Globus pallidus (tissue), 1 donor: ENCODE measurements around the gene MAPK8IP1.

Source experiments
- DNase-seq: peaks from one replicate; pipeline ENCODE4 v3.0.0-alpha.2; 2015; ENCODE audit warnings: low spot score

Gene MAPK8IP1

DNA sequence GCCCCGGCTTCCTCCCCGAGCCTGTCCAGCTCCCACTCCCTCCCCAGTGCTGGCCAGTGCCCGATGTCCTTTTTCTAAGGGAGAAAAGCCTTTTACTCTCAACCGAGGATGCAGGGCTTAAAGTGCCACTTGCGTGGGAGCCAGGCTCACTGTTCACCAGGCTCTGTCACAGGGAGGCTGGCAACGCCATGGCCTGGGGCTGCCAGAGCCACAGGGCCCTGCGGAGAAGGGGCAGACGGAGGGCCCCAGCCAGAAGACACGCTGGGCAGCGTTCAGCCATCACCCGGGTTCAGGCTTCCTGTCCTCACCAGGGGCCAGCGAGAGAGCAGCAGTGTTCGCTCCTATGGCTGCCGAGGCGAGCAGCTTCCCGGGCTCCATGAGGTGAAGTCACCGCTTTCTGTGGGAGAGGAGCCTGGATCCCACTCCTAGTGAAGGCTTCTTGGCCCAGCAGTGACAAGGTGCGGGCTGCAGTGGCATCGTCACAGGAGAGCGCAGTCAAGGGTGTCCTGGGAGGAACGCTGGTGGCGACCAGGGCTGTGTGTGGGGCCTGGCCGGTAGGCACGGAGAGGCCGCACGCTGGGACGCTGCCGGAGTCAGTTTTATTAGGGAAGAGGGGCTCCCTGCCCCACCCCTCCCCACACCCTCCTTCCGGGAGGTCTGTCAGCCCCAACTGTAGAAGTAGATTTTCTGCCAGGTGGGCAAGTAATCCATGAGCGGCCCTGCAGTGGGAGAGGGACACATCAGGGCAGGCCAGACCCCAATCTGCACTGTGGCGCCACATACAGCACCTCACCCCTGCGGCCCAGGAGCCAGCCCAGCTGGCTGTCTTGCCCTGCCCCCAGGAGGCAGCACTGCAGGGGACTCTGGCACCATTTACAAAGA lies 24.4 kb downstream of the MAPK8IP1 start:
- DNase-seq: no peak

DNA sequence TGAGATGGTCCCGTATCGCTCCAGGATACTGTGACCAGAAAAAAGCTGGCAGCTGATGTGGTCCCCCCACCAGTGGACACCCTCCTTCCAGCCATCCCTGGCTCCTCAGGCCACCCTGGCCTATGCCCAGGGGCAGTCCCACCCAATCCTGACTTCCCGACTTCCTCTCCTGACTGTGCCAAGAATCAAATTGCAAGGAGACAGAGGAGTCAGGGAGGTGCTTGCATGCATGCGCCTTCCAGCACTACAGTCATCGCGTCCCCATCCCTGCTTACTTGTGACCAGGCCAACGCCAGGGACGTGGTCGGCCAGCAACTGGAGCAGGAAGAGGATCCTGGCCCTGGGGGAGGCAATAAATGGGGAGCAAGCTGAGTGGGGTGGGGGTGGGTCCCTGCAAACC lies 25.2 kb downstream of the MAPK8IP1 start:
- no peak for DNase-seq

DNA sequence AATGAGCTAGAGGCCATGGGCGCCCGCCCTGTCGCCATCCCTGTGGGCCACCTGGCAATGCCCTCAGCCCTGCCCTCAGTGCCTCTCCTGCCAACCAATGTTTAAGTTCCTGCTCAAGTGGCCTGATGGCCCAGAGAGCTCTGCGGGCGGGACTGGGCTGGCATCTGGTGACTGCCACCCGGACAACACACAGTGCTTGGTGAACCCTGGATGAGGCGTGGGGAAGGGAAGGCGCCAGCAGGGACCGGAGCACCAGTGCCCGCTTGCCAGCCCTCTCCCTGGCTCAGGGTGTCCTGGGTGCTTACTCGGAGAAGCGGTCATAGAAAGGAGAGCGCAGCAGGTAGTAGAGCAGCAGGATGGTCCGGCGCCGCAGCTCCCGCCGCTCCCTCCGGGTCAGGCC lies 28.1 kb downstream of the MAPK8IP1 start:
- DNase-seq: no peak

DNA sequence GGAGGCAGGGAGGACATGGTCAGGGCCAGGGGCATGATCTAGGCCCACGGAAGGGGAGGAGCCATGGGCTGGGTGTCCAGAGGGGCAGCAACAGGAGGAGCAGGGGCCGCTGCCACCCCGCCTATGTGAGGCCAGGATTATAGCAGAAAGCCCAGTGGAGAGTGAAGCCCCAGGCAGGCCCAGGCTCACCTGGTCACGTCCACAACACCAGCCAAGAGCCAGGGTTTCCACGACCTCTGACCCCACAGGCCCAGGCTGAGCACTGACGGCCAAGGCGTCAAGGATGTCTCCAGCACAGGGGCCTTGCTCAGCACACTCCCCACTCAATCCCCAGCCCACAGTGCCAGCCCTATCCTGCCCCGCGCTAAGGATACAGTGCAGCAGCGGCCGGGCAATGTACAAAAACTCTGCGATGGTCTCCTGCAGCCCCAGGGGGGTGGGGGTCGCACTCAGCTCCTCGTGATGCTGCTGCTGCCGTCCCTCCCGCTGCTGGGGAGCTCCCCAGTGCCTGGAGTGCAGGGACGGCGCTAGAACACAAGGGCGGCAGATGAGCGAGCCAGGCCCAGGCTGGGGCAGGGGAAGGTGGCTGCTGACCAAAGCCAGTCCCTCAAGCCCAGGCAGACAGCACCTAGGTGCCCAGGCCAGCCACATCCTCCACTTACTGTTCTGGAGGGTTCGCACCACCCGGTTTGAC lies 28.6 kb downstream of the MAPK8IP1 start:
- DNase-seq: no peak

DNA sequence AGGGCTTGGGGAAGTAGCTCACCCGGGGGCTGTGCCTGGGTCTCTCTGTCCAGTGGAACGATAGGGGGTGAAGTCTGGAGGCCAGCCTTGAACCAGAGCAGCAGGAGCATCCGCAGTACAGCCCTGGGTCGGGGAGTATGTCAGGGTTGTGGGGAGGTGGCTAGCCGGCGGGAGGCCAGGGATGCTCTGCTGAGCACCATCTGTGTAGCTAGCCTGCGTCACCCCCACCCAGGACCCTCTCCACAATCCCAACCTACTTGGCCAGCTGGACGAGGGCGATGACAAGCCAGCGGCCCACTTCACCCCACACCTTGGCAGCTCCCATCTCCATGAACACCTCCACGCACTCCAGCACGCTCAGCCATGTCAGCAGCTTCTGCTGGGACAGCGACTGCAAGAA lies 30.0 kb downstream of the MAPK8IP1 start:
- DNase-seq: no peak

DNA sequence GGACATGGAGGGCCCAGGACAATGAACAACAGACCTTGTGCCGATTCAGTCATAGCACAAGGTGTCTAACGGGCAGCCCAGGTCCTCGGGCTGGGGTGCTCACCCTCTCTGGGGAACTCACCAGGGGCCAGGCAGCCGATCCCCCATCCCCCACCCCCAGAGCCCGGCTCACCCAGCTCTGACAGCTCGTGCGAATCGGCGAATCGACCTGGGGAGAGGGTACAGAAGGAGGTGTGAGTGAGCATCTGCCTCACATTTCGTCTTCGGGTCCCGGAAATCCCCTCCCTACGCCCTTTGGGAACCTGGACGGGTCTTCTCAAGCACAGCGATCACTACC lies 31.8 kb downstream of the MAPK8IP1 start:
- no peak for DNase-seq

DNA sequence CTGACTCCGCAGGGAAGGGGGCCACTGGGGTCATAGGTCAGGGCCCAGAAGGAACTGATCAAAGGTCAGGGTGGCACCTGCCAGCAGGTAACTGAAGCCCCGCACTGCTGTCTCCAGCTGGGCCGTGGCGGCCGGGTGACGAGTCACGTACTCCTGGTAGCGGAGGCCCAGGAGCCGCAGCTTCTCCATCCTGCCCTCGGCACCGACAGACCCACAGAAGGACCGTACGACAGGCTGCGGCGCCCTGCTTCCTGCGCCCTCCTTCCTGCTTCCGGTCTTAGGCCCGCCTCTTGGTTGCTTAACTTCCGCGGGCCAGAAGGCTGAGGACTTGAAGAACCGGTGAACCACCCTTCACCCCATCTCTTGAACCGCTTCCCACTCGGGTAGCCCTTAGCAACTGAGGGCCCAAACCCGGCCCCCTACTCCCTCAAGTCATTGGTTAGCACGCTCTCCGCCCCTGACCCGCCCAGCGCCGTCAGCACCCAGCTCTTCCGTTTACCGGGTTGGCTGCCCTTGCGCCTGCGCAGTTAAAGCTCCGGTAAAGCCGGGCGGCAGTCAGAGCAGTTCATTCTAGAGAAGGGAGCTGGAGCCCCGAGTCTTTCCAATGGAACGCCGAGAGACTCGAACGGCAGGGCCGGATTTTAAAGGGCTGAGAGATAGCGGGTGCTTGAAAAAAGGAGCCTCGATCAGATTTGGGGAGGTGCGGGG lies 32.3 kb downstream of the MAPK8IP1 start, which contains the start of gene PEX16:
TSS of gene PEX16 (minus strand) at position 255 of the 708 bp plus-strand sequence. CDS start at position 189, 66 bp downstream.
- peak; percentile 97 for DNase-seq

DNA sequence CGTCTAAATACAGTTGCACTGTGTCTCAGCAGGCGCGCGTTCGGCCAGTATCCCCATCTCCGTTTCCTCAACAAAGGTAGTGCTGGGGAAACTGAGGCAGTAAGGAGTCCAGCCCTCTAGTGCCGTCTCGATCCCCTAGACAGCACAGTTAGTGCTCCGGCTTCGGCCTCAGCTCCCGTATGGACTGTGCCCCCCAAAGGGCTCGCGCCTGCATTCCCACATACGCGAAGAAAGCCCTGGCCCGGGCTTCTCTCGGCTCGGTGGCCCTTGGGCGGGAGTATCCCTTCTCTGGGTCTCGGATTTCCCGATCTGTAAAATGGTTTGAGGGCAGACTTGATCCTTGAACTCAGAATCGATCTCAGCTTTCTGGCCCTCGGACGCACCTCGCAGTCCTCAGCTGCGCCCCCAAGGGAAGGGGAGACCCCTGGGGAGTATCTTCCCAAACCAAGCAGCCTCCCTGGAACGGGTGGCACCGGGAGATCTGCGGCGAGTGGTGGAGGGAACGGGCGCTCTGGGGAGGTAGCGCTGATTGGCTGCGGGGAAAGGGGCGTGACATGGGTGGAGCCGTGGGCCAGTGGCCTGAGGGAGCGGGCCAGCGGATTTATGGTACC lies 33.0 kb downstream of the MAPK8IP1 start:
- DNase-seq: peak; percentile 85

DNA sequence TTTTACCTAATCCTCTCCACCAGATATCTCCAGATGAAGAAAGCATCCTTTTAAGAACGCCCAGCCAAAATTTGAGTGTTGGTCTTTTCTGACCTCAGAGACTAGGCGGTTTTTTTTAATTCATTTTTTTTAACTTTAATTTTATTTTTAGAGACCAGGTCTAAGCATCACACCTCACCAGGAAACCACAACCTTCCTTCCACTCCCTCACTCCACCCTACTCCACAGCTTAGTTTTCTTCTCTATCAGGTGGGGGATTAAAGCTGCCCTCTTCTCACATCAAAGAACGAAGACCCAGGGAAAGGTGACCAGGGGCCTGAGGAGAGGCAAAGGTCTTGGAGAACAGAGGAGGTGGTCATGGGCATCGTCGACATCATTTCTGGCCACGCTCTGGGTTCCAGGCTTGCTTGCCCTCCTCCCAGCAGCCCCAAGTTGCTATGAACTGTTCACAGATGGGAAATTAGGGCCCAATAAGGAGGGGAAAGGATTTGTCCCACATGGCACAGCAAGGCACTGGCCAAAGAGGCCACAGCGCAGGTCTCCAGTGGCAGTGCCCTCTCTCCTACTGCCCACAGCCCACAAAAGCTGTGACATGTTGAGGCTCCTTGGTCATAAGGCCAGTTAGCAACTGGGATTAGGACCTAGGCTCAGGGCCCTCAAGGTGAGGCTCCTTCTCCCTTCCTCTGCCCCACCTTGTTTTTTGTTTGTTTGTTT lies 33.7 kb downstream of the MAPK8IP1 start:
- DNase-seq: no peak

DNA sequence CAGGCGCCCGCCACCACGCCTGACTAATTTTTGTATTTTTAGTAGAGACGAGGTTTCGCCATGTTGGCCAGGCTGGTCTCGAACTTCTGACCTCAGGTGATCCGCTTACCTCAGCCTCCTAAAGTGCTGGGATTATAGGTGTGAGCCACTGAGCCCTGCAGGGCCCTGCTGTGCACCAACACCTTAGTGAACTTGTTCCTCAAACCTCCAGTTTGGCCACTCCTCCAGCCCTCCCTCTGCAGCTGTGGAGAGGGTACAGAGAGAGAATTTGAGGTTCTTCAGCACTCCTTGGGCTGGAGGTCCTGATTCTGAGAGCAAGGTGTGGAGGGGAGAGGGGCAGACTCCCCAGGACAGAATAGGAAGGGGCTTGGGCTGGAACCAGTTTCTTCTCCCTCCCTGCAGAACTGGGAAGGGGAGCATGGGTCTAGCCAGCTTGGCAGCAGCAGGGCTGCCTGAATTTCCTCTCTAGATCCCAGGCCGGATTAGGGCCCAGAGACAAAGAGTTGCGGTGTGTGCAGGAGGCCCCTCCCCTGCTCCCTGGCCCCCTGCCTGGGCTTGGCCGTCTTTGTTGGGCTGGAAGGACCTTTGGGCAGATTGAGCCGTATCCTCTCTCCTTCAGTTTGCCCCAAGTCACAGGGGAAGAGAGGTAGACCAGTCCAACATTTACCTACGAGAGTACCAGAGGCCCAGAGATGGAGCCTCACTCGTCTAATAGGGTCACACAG lies 34.5 kb downstream of the MAPK8IP1 start:
- no peak for DNase-seq

DNA sequence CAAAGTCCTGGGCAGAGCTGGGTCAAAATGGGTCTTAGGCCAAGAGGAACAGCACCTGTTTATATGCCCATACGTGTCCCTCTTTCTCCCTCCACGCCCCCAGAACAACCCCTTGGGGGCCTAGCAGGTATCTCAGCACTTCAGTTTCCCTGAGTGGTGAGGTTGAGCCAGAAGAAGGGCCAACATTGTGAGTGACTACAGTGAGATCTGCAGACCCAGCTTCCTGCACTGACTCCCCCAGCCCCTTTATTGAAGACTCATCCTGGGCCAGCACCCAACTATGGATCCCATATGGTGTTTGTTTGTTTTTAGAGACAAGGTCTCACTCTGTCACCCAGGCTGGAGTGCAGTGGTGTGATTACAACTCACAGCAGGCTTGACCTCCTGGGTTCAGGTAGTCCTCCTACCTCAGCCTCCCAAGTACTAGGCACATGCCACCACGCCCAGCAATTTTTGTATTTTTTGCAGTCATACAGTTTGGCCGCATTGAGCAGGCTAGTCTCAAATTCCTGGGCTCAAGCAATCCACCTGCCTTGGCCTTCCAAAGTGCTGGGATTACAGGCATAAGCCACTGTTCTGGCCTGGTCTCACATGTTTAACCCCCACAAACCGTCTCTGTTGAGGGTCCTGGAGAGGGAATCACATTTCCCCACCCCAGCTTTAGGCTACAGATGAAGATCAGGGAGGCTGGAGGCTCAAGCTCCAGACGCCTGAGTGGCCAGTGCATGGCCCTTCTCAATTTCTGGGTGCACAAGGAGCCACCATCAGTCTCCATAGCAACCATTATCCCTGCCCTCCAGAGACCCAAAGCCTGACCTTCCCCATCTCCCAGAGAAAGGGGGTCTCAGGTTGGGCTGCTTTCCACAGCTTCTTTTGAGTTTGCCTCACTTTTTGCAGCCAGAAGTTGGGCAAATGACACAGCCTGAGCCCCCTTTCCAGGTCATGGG lies 35.4 kb downstream of the MAPK8IP1 start:
- DNase-seq: no peak

DNA sequence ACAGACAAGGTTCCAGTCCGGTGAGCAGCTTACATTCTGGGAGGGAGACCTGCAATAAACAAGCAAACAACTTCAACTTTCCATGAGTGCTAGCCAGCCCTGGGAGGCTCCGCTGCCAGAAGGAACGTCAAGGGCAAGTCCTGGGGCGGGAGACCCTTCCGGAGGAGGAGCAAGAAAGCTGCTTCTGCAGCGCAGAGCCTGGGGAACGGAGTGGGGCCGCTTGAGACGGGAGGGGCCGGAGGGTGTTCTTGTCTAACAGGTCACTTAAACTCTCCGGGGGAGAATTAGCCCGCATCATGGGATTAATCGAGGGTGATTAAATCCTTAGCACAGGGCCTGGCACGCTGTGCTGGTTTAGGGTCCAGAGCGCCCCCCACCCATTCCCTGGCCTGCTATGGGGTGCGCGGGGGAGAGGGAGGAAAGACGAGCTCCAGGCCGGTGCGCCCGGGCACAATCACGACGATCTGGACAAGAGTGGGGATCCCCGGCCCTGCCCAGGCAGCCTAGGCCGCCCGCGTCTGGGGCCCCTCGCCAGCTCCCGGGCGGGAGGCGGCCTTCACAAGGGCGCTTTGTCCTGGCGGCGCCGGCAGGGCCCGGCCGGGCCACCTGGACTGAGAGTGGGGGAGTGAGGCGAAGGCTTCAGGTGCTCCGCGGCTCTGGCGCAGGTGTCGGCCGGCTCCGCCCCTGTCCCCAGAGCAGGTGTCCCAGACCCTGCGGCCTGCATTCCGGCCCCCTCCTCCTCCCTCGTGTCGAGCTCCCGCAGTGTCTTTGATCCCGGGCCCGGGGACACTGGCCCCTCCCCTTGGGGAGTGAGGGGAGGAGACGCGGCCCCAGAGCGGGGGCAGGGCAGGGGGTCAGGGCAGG lies 36.3 kb downstream of the MAPK8IP1 start:
- DNase-seq: no peak

DNA sequence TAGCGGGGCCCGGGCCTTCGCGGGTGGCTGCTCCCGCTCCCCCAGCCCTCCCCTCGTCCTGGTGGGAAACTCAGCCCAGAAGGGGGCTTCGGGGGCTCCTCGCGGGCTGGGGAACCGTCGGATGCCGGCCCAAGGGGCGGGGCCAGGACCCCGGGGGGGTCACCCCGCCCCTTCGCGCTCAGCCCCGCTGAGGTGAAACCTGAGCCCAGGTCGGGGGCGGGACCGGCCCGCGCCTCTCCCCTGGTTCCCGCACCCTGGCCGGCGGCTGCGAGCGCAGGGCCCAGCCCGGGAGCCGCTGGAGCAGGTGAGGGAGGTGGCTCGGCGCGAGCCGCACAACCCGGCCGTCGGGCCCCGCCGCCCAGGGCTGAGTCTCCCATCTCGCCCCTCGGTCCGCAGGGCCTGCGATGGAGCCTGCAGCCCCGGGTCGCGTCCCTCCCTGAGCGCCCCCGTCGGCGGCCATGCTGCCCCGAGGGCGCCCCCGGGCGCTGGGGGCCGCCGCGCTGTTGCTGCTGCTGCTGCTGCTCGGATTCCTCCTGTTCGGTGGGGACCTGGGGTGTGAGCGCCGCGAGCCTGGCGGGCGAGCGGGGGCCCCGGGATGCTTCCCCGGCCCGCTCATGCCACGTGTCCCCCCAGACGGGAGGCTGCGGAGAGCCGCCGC lies 37.1 kb downstream of the MAPK8IP1 start, which contains the start of gene LARGE2:
TSS of gene LARGE2 (plus strand) at position 232 of the 658 bp plus-strand sequence. CDS start at position 459, 227 bp downstream.
- no peak for DNase-seq

DNA sequence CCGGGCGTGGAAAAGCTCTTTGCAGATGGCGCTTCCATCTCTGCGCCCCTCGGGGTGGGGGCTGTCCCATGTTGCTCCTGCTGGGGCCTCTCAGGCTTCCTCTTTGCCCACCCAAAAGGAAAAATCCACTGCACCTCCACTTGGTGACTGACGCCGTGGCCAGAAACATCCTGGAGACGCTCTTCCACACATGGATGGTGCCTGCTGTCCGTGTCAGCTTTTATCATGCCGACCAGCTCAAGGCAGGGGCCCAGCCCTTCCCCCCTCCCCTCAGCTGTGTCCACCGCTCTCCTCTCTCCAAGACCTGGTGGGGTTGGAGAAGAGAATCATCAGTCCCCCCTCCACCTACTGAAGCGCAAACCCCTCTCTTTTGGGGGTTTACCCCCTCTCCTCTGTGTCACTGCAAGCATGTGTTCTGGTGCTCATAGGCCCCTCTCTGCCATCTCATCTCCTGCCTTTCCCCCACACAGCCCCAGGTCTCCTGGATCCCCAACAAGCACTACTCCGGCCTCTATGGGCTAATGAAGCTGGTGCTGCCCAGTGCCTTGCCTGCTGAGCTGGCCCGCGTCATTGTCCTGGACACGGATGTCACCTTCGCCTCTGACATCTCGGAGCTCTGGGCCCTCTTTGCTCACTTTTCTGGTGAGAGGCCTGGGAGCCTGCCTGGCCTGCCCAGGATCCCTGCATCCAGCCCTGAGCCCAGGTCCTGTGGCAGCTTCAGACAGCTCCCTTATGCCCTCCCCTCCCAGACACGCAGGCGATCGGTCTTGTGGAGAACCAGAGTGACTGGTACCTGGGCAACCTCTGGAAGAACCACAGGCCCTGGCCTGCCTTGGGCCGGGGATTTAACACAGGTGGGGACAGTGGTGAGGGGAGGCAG lies 38.8 kb downstream of the MAPK8IP1 start:
- DNase-seq: no peak

DNA sequence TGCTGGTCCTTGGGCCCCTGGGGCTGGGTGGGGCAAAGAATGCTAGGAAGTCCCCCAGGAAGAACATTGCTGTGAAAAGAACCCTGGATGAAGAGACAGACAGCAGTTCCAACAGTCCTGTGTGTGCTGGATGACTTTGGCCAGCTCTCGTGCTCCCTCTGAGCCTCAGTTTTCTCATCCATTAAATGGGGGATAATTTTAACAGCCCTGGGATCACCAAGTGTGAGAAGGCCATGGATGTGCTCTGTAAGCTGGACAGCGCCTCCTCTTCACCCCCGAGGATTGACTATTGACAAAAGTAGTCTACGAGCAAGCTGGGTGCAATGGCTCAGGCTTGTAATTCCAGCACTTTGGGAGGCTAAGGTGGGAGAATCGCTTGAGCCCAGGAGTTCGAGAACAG lies 39.5 kb downstream of the MAPK8IP1 start:
- DNase-seq: no peak

DNA sequence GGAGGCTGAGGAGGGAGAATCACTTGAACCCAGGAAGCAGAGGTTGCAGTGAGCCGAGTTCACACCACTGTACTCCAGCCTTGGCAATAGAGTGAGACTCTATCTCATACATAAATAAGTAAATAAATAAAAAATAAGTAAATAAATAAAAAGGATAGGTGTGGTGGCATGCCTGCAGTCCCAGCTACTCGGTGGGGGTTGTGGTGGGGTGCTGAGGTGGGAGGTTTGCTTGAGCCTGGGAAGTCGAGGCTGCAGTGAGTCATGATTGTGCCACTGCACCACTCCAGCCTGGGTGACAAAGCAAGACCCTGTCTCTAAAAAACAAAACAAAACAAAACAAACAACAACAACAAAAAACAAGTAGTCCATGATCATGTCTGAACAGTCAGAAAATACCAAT lies 40.1 kb downstream of the MAPK8IP1 start:
- DNase-seq: no peak

DNA sequence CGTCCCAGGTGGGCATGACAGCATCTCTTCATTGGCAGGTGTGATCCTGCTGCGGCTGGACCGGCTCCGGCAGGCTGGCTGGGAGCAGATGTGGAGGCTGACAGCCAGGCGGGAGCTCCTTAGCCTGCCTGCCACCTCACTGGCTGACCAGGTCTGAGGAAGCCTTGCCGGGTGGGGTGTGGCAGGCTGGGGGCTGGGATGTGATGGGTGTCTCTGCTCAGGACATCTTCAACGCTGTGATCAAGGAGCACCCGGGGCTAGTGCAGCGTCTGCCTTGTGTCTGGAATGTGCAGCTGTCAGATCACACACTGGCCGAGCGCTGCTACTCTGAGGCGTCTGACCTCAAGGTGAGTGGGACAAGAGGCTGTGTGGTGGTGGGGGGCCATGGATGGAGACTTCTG lies 40.5 kb downstream of the MAPK8IP1 start:
- no peak for DNase-seq
